ENCODE data around the gene STRN3. TPM values are rescaled to one million over a fixed set of nuclear protein-coding genes. Genes with fewer than 3 reads are reported as not detected.

STRN3 gene
- total and polyA plus RNA-seq, 4 donors: 6.8 to 47.5 (median 31.2) TPM

DNA sequence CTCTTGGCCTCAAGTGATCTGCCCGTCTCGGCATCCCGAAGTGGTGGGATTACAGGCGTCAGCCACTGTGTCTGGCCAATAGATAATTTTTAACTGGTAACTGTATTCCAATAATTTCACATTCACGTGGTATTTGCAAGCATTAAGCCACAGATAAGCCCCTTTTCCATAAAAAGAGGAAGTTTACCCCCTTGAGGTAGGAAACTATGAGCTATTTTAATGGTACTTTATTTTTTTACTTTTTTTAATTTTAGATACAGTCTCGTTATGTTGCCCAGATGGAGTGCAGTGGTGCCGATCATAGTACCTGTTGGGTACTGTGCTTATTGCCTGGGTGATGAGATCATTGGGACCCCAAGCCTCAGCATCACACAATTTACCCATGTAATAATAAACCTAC lies 43.6 kb downstream of the STRN3 start:
- Histone ChIP-seq H3K4me3 (ENCODE audit: low read depth in 1 of 3, low read length in 3 of 3) (no peak overlapping the region), H3K27me3 (ENCODE audit: control insufficient read depth in 4 of 4, insufficient read depth in 4 of 4, low read length in 3 of 4) (no peaks in the 10 kb centered on the region), H3K36me3 (ENCODE audit: control insufficient read depth in 4 of 4, insufficient read depth in 3 of 4, low read depth in 1 of 4, low read length in 3 of 4) (peaks cover 0 to 2% (median 0%) of the 10 kb centered on the region in 4 donors), H3K9ac (ENCODE audit: low read depth in 1 of 2, low read length in 2 of 2) (no peak overlapping the region), H3K9me3 (ENCODE audit: control insufficient read depth in 4 of 4, low read length in 3 of 4) (no peaks in the 10 kb centered on the region), H3K27ac (ENCODE audit: low read depth in 1 of 2, low read length in 2 of 2) (no peak overlapping the region), H3K4me1 (ENCODE audit: control insufficient read depth in 4 of 4, insufficient read depth in 4 of 4, low read length in 3 of 4) (peaks cover 0 to 16% (median 5%) of the 10 kb centered on the region in 4 donors)
- TF ChIP-seq GABPA (IDR thresholded peaks at IDR 0.05 in 1 of 2, conservative IDR thresholded peaks at IDR 0.05 in 1 of 2): no peak
- TF ChIP-seq, protein P1, sequence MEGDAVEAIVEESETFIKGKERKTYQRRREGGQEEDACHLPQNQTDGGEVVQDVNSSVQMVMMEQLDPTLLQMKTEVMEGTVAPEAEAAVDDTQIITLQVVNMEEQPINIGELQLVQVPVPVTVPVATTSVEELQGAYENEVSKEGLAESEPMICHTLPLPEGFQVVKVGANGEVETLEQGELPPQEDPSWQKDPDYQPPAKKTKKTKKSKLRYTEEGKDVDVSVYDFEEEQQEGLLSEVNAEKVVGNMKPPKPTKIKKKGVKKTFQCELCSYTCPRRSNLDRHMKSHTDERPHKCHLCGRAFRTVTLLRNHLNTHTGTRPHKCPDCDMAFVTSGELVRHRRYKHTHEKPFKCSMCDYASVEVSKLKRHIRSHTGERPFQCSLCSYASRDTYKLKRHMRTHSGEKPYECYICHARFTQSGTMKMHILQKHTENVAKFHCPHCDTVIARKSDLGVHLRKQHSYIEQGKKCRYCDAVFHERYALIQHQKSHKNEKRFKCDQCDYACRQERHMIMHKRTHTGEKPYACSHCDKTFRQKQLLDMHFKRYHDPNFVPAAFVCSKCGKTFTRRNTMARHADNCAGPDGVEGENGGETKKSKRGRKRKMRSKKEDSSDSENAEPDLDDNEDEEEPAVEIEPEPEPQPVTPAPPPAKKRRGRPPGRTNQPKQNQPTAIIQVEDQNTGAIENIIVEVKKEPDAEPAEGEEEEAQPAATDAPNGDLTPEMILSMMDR (IDR thresholded peaks at IDR 0.05; ENCODE audit: low read depth, low read length, missing input control): no peak
- TF ChIP-seq, protein P2, sequence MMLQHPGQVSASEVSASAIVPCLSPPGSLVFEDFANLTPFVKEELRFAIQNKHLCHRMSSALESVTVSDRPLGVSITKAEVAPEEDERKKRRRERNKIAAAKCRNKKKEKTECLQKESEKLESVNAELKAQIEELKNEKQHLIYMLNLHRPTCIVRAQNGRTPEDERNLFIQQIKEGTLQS (IDR thresholded peaks at IDR 0.05): no peak
- no peak for TF ChIP-seq NR2F2 (IDR thresholded peaks at IDR 0.05)
- TF ChIP-seq HNF4G (IDR thresholded peaks at IDR 0.05): no peak
- no peak for TF ChIP-seq TAF1 (conservative IDR thresholded peaks at IDR 0.05)
- TF ChIP-seq JUND (IDR thresholded peaks at IDR 0.05): no peak
- TF ChIP-seq, protein P3, sequence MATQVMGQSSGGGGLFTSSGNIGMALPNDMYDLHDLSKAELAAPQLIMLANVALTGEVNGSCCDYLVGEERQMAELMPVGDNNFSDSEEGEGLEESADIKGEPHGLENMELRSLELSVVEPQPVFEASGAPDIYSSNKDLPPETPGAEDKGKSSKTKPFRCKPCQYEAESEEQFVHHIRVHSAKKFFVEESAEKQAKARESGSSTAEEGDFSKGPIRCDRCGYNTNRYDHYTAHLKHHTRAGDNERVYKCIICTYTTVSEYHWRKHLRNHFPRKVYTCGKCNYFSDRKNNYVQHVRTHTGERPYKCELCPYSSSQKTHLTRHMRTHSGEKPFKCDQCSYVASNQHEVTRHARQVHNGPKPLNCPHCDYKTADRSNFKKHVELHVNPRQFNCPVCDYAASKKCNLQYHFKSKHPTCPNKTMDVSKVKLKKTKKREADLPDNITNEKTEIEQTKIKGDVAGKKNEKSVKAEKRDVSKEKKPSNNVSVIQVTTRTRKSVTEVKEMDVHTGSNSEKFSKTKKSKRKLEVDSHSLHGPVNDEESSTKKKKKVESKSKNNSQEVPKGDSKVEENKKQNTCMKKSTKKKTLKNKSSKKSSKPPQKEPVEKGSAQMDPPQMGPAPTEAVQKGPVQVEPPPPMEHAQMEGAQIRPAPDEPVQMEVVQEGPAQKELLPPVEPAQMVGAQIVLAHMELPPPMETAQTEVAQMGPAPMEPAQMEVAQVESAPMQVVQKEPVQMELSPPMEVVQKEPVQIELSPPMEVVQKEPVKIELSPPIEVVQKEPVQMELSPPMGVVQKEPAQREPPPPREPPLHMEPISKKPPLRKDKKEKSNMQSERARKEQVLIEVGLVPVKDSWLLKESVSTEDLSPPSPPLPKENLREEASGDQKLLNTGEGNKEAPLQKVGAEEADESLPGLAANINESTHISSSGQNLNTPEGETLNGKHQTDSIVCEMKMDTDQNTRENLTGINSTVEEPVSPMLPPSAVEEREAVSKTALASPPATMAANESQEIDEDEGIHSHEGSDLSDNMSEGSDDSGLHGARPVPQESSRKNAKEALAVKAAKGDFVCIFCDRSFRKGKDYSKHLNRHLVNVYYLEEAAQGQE (IDR thresholded peaks at IDR 0.05): no peak
- no peak for TF ChIP-seq FOXA2 (IDR thresholded peaks at IDR 0.05)
- no peak for TF ChIP-seq RXRA (IDR thresholded peaks at IDR 0.05)
- TF ChIP-seq SP1 (IDR thresholded peaks at IDR 0.05): no peak
- TF ChIP-seq EGR1 (IDR thresholded peaks at IDR 0.05; ENCODE audit: low read depth in 2 of 2): no peak
- TF ChIP-seq, protein P4, sequence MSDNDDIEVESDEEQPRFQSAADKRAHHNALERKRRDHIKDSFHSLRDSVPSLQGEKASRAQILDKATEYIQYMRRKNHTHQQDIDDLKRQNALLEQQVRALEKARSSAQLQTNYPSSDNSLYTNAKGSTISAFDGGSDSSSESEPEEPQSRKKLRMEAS (IDR thresholded peaks at IDR 0.05): no peak
- TF ChIP-seq, protein P5, sequence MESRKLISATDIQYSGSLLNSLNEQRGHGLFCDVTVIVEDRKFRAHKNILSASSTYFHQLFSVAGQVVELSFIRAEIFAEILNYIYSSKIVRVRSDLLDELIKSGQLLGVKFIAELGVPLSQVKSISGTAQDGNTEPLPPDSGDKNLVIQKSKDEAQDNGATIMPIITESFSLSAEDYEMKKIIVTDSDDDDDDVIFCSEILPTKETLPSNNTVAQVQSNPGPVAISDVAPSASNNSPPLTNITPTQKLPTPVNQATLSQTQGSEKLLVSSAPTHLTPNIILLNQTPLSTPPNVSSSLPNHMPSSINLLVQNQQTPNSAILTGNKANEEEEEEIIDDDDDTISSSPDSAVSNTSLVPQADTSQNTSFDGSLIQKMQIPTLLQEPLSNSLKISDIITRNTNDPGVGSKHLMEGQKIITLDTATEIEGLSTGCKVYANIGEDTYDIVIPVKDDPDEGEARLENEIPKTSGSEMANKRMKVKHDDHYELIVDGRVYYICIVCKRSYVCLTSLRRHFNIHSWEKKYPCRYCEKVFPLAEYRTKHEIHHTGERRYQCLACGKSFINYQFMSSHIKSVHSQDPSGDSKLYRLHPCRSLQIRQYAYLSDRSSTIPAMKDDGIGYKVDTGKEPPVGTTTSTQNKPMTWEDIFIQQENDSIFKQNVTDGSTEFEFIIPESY (IDR thresholded peaks at IDR 0.05): no peak
- no peak for TF ChIP-seq RAD21 (IDR thresholded peaks at IDR 0.05)
- no peak for TF ChIP-seq FOXA1 (IDR thresholded peaks at IDR 0.05)
- no peak for TF ChIP-seq YY1 (IDR thresholded peaks at IDR 0.05)
- no peak for TF ChIP-seq HNF4A (conservative IDR thresholded peaks at IDR 0.05)
- WGBS: 88% methylated on average over 7 of the region's 7 CpGs
- no peak for DNase-seq (ENCODE audit: low spot score)

All from liver (tissue), 9 donors.